Dedifferentiated amniotic fluid mesenchymal stem cell (primary cell): ENCODE measurements around the gene HLA-E.
A peak's percentile ranks its signal among the peaks of the same experiment; 100 is the strongest.

Source experiments
- DNase-seq: peaks from one replicate; pipeline ENCODE4 v3.0.0-alpha.2; 2016; ENCODE audit errors: extremely low spot score

HLA-E gene

GRCh38 chr6:30541515-30542403, 52.5 kb downstream of the HLA-E start:
- peak; percentile 85 for DNase-seq

DNA sequence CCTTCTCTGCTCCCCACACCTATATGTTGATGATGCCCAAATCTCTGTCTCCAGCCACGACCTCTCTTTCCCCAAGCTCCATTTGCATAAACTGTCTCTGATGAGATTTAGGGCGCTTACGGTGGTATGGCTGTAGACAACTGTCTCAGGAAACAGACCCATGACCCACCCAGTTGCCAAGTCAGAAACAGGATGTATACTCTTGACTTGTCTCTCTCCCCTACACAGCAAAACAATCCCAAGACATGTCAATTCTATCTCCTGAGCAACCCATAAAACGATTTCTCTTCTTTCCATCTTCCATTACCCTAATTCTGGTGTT, 53.1 kb downstream of the HLA-E start:
- DNase-seq: no peak

DNA sequence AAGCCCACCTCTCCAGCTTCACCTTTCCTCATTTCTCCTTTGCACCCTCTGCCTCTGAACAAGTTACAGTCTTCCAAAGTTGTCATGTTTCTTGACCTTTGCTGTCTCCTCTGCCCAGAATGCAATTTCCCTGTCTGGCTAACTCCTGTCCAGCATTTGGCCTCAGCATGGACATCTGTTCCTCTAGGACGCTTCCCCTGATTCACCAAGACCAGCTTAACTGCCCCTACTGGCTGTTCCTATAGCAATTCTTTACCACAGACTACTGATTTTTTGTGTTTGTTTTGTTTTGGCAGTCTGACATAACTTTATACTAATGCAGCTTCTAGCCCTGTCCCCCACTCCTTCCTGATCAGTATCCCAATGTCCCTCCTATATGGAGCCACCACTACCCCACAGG, 53.6 kb downstream of the HLA-E start:
- no peak for DNase-seq
